Measurements from ENCODE around the gene ADCY9. TPM values are rescaled to one million over a fixed set of nuclear protein-coding genes. Genes with fewer than 3 reads are reported as not detected.
A peak's percentile ranks its signal among the peaks of the same experiment; 100 is the strongest.

ADCY9 gene
- total RNA-seq, 1 donor from 2014 or later = 11.4 TPM

DNA sequence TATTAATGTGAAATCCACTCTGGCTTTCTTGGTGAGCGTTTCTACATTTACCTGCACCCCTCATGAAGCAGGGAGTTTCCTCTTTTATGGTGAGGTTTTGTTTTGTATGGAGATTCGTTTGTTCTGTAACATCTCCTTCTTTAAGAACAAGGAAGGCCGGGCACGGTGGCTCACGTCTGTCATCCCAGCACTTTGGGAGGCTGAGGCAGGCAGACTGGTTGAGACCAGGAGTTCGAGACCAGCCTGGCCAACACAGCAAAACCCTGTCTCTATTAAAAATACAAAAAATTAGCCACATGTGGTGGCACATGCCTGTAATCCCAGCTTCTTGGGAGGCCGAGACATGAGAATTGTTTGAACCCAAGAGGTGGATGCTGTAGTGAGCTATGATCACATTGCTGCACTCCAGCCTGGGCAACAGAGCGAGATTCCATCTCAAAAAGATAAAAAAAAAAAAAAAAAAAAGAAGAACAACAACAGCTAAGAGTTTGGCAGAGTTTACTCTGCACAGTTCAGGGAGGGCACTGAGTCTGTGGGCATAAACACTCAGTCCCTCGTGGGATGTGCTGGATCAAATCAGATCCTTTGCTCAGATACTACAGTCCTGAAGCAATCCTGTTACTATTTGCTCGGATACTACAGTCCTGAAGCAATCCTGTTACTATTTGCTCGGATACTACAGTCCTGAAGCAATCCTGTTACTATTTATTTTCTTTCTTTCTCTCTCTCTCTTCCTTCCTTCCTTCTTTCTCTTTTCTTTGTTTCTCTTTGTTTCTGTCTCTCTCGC lies 28.9 kb downstream of the ADCY9 start:
- Histone ChIP-seq H4K20me1 (ENCODE audit: insufficient read depth, low read length) (peaks cover 4% of the 10 kb centered on the region), H2AFZ (ENCODE audit: low read depth, low read length) (no peak overlapping the region), H3K4me3 (ENCODE audit: insufficient read depth, low read depth, low read length) (no peak overlapping the region), H3K9me3 (ENCODE audit: insufficient read depth, low read depth, low read length) (no peaks in the 10 kb centered on the region), H3K9ac (ENCODE audit: low read length) (no peak overlapping the region), H3K36me3 (ENCODE audit: insufficient read depth, low read length) (no peaks in the 10 kb centered on the region), H3K27me3 (ENCODE audit: insufficient read depth, low read length) (no peaks in the 10 kb centered on the region), H3K4me1 (ENCODE audit: insufficient read depth, low read length) (no peaks in the 10 kb centered on the region), H3K27ac (ENCODE audit: low read depth, low read length) (no peak overlapping the region), H3K79me2 (ENCODE audit: insufficient read depth, low read length) (no peaks in the 10 kb centered on the region), H3K4me2 (ENCODE audit: low read length) (no peak overlapping the region)
- FAIRE-seq = no peak
- no peak for TF ChIP-seq EZH2 (IDR thresholded peaks at IDR 0.05; ENCODE audit: insufficient read depth, low read length)
- TF ChIP-seq, protein P1, sequence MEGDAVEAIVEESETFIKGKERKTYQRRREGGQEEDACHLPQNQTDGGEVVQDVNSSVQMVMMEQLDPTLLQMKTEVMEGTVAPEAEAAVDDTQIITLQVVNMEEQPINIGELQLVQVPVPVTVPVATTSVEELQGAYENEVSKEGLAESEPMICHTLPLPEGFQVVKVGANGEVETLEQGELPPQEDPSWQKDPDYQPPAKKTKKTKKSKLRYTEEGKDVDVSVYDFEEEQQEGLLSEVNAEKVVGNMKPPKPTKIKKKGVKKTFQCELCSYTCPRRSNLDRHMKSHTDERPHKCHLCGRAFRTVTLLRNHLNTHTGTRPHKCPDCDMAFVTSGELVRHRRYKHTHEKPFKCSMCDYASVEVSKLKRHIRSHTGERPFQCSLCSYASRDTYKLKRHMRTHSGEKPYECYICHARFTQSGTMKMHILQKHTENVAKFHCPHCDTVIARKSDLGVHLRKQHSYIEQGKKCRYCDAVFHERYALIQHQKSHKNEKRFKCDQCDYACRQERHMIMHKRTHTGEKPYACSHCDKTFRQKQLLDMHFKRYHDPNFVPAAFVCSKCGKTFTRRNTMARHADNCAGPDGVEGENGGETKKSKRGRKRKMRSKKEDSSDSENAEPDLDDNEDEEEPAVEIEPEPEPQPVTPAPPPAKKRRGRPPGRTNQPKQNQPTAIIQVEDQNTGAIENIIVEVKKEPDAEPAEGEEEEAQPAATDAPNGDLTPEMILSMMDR (IDR thresholded peaks at IDR 0.05; ENCODE audit: insufficient read depth, low read depth, low read length) = no peak
- Mint-ChIP-seq H3K27me3 (ENCODE audit: low read depth, unreplicated experiment) (peaks cover 2% of the 10 kb centered on the region), H3K27ac (ENCODE audit: unreplicated experiment) (no peak overlapping the region), H3K4me3 (ENCODE audit: unreplicated experiment) (no peak overlapping the region), H3K4me1 (ENCODE audit: low read depth, unreplicated experiment) (peaks cover 2% of the 10 kb centered on the region), H3K36me3 (ENCODE audit: low read depth, unreplicated experiment) (peaks cover 5% of the 10 kb centered on the region), H3K9me3 (ENCODE audit: unreplicated experiment) (peaks cover 2% of the 10 kb centered on the region)
- DNase-seq (ENCODE audit: low read depth) = no peak

DNA sequence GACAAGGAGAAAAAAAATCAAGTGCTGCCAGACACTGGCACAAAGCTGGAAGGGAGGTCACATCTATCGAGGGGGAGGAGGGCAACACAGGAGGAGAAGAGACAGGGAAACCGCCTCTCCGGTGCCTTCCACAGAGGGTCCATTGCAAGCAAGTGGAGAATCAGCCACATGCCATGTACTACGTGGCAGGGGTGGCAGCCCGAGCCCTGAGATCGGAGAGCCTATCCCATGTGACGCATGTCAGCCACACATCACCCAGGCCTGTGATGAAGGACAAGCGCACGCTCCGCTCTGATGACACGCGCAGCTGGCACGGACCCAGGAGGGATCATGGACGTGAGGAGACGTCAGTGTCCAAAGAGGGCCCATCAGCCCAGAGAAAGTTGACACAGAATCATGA lies 30.1 kb downstream of the ADCY9 start:
- Histone ChIP-seq H4K20me1 (ENCODE audit: insufficient read depth, low read length) (peaks cover 4% of the 10 kb centered on the region), H3K4me3 (ENCODE audit: insufficient read depth, low read depth, low read length) (no peak overlapping the region), H3K4me2 (ENCODE audit: low read length) (no peak overlapping the region), H3K4me1 (ENCODE audit: insufficient read depth, low read length) (no peaks in the 10 kb centered on the region), H3K36me3 (ENCODE audit: insufficient read depth, low read length) (no peaks in the 10 kb centered on the region), H3K9me3 (ENCODE audit: insufficient read depth, low read depth, low read length) (no peaks in the 10 kb centered on the region), H3K27me3 (ENCODE audit: insufficient read depth, low read length) (no peaks in the 10 kb centered on the region), H3K27ac (ENCODE audit: low read depth, low read length) (no peak overlapping the region), H3K9ac (ENCODE audit: low read length) (no peak overlapping the region), H2AFZ (ENCODE audit: low read depth, low read length) (no peak overlapping the region), H3K79me2 (ENCODE audit: insufficient read depth, low read length) (no peaks in the 10 kb centered on the region)
- no peak for TF ChIP-seq EZH2 (IDR thresholded peaks at IDR 0.05; ENCODE audit: insufficient read depth, low read length)
- TF ChIP-seq, protein P1 (IDR thresholded peaks at IDR 0.05; ENCODE audit: insufficient read depth, low read depth, low read length) = no peak
- FAIRE-seq (no peak), DNase-seq (ENCODE audit: low read depth) (no peak)
- Mint-ChIP-seq H3K27ac (ENCODE audit: unreplicated experiment) (no peak overlapping the region), H3K27me3 (ENCODE audit: low read depth, unreplicated experiment) (peaks cover 4% of the 10 kb centered on the region), H3K36me3 (ENCODE audit: low read depth, unreplicated experiment) (peaks cover 5% of the 10 kb centered on the region), H3K9me3 (ENCODE audit: unreplicated experiment) (peaks cover 2% of the 10 kb centered on the region), H3K4me3 (ENCODE audit: unreplicated experiment) (peak overlapping the region; percentile 70), H3K4me1 (ENCODE audit: low read depth, unreplicated experiment) (peaks cover 2% of the 10 kb centered on the region)

DNA sequence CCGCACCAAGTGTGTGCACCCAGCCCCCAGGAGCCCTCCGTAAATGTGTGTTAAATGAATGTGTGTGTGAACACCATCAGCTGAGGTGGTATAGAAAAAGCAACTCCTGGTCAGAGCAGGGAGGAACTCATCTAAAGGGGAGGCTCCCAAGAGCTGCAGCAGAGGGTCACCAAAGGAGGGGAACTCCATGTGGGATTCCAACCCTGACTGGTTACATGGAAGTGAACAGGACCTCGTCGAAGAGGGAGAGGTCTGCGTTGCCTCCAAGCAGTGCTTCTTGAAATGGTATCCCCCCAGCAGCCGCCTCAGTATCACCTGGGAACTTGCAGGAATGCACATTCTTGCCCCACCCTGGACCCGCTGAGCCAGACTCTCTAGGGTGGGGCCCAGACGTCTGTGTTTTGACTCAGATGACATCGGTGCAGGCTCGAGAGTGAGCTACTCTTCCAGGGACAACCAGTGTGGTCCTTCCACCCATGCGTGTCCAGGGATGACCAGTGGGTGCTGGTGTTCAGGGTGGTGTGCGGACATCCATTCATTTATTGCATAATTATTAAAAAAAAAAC lies 30.8 kb downstream of the ADCY9 start:
- no peak overlapping the region for H3K27ac Mint-ChIP-seq (ENCODE audit: unreplicated experiment)
- Histone ChIP-seq H3K79me2 (ENCODE audit: insufficient read depth, low read length) (no peaks in the 10 kb centered on the region), H4K20me1 (ENCODE audit: insufficient read depth, low read length) (peaks cover 4% of the 10 kb centered on the region), H3K4me1 (ENCODE audit: insufficient read depth, low read length) (no peaks in the 10 kb centered on the region), H3K9ac (ENCODE audit: low read length) (no peak overlapping the region), H3K9me3 (ENCODE audit: insufficient read depth, low read depth, low read length) (no peaks in the 10 kb centered on the region), H3K36me3 (ENCODE audit: insufficient read depth, low read length) (no peaks in the 10 kb centered on the region), H2AFZ (ENCODE audit: low read depth, low read length) (no peak overlapping the region), H3K27me3 (ENCODE audit: insufficient read depth, low read length) (no peaks in the 10 kb centered on the region), H3K4me2 (ENCODE audit: low read length) (no peak overlapping the region), H3K4me3 (ENCODE audit: insufficient read depth, low read depth, low read length) (no peak overlapping the region), H3K27ac (ENCODE audit: low read depth, low read length) (no peak overlapping the region)
- TF ChIP-seq EZH2 (IDR thresholded peaks at IDR 0.05; ENCODE audit: insufficient read depth, low read length) = no peak
- TF ChIP-seq, protein P1 (IDR thresholded peaks at IDR 0.05; ENCODE audit: insufficient read depth, low read depth, low read length) = no peak
- H3K4me3 Mint-ChIP-seq (ENCODE audit: unreplicated experiment) = no peak overlapping the region
- H3K27me3 Mint-ChIP-seq (ENCODE audit: low read depth, unreplicated experiment) = peaks cover 4% of the 10 kb centered on the region
- FAIRE-seq (no peak), DNase-seq (ENCODE audit: low read depth) (no peak)
- peaks cover 5% of the 10 kb centered on the region for H3K36me3 Mint-ChIP-seq (ENCODE audit: low read depth, unreplicated experiment)
- H3K4me1 Mint-ChIP-seq (ENCODE audit: low read depth, unreplicated experiment) = peaks cover 2% of the 10 kb centered on the region
- peaks cover 2% of the 10 kb centered on the region for H3K9me3 Mint-ChIP-seq (ENCODE audit: unreplicated experiment)

All from astrocyte (in vitro differentiated cells and primary cell).